GM12878 (cell line): ENCODE measurements around the gene EAF2. TPM values are rescaled to one million over a fixed set of nuclear protein-coding genes. Genes with fewer than 3 reads are reported as not detected.

Experiments used
- ATAC-seq: fragments of 200-7000 bp; cut with Tn5 transposase; 3 replicates; pipeline ENCODE4 v1.9.1; 2020; ENCODE audit warnings: mild to moderate bottlenecking, moderate library complexity
- BruUV-seq: library from RNA; stranded (reverse); fragments of 400-500 nt; replicated peaks from 2 replicates; lab custom pipeline; 2021; lab: Mats Ljungman, UMichigan
- CTCF ChIA-PET: fragments of 300-600 bp; sonication (Branson Sonifier 250); formaldehyde crosslinking; extraction: SDS; loops from one replicate; lab custom pipeline; 2021; ENCODE audit warnings: inconsistent platforms; lab: Yijun Ruan, JAX
- POLR2A ChIA-PET: fragments of 350-600 bp; formaldehyde crosslinking; extraction: SDS; loops from one replicate; lab custom pipeline; 2021; ENCODE audit warnings: inconsistent platforms; lab: Charles Lee
- RAD21 ChIA-PET: fragments of 300-600 bp; sonication (Branson Sonifier 250); formaldehyde crosslinking; loops from one replicate; lab custom pipeline; 2023; ENCODE audit warnings: antibody characterized with exemption; ENCODE audit not compliant: unreplicated experiment; lab: Charles Lee
- SMC1A ChIA-PET: fragments of 300-600 bp; sonication (Branson Sonifier 250); formaldehyde crosslinking; loops from one replicate; lab custom pipeline; 2023; ENCODE audit not compliant: unreplicated experiment, uncharacterized antibody; lab: Charles Lee
- DNase-seq: peaks from one replicate; pipeline ENCODE4 v3.0.0-alpha.2; 2011; ENCODE audit warnings: low read depth, low spot score
- FAIRE-seq: peaks from 3 replicates; lab custom pipeline; 2011; peaks lifted over from hg19 to GRCh38; lab: Jason Lieb, UNC
- H2AFZ ChIP-seq: 2 replicates; pipeline ENCODE4 v1.6.0; 2011; ENCODE audit warnings: low read depth, low read length, control low read depth; ENCODE audit not compliant: control insufficient read depth
- H3K27ac ChIP-seq: 2 replicates; pipeline ENCODE4 v1.5.1; 2011; ENCODE audit warnings: control low read depth; ENCODE audit not compliant: control insufficient read depth, insufficient read depth
- H3K27me3 ChIP-seq, 2 experiments: replicated peaks in 1 of 2; 2 replicates each; pipeline versions ENCODE4 v1.6.0 to v1.6.1; 2011; ENCODE audit warnings: low read length in 1 of 2; ENCODE audit not compliant: control insufficient read depth in 2 of 2, insufficient read depth in 2 of 2
- H3K36me3 ChIP-seq, 2 experiments: 2 replicates each; pipeline ENCODE4 v1.5.1; 2011; ENCODE audit warnings: low read length in 1 of 2; ENCODE audit not compliant: control insufficient read depth in 2 of 2, insufficient read depth in 2 of 2
- H3K4me1 ChIP-seq: 2 replicates; pipeline ENCODE4 v1.6.1; 2011; ENCODE audit warnings: mild to moderate bottlenecking, low read length, moderate library complexity, mixed read lengths; ENCODE audit not compliant: control insufficient read depth, insufficient read depth
- H3K4me2 ChIP-seq: 2 replicates; pipeline ENCODE4 v1.6.0; 2011; ENCODE audit warnings: control low read depth; ENCODE audit not compliant: control insufficient read depth, insufficient read depth
- H3K4me3 ChIP-seq: fragments of 200-600 bp; sonication (generic); 2 replicates; pipeline ENCODE4 v1.5.1; 2016
- H3K79me2 ChIP-seq: 2 replicates; pipeline ENCODE4 v1.6.0; 2011; ENCODE audit warnings: low read length; ENCODE audit not compliant: control insufficient read depth, insufficient read depth
- H3K9ac ChIP-seq: 2 replicates; pipeline ENCODE4 v1.8.0; 2011; ENCODE audit warnings: low read length, control low read depth, mixed read lengths; ENCODE audit not compliant: control insufficient read depth, insufficient read depth
- H3K9me3 ChIP-seq: replicated peaks from 3 replicates; pipeline ENCODE4 v1.5.1; 2011; ENCODE audit warnings: mild to moderate bottlenecking, low read length; ENCODE audit not compliant: control insufficient read depth, insufficient read depth
- H4K20me1 ChIP-seq: 2 replicates; pipeline ENCODE4 v1.6.0; 2011; ENCODE audit not compliant: control insufficient read depth, insufficient read depth
- ASH2L ChIP-seq: fragments of 300-600, 200-600 bp; sonication (generic); IDR thresholded peaks from 2 replicates; pipeline ENCODE4 v1.6.1; 2017; ENCODE audit warnings: low read depth, mild to moderate bottlenecking, borderline replicate concordance
- BRCA1 ChIP-seq: IDR thresholded peaks from 2 replicates; pipeline ENCODE4 v1.6.1; 2011; ENCODE audit warnings: low read depth, low read length, improper control_type of control experiment
- CBX5 ChIP-seq: sonication (generic); IDR thresholded peaks from 2 replicates; pipeline ENCODE4 v1.6.1; 2016; ENCODE audit warnings: low read depth, moderate library complexity, mild to moderate bottlenecking, inconsistent platforms
- ELK1 ChIP-seq: IDR thresholded peaks from 2 replicates; pipeline ENCODE4 v1.6.1; 2012; ENCODE audit warnings: low read depth, low read length, improper control_type of control experiment
- POU2F2 ChIP-seq: IDR thresholded peaks from 3 replicates; pipeline ENCODE4 v1.6.1; 2011; ENCODE audit warnings: low read depth, mild to moderate bottlenecking, low read length, borderline replicate concordance
- SUPT20H ChIP-seq: IDR thresholded peaks from 2 replicates; pipeline ENCODE4 v1.6.1; 2011; ENCODE audit warnings: low read depth, mild to moderate bottlenecking, low read length, moderate library complexity, borderline replicate concordance; ENCODE audit not compliant: control insufficient read depth
- ZNF217 ChIP-seq: fragments of 450-650 bp; IDR thresholded peaks from 2 replicates; pipeline ENCODE4 v1.6.1; 2017; ENCODE audit warnings: antibody characterized with exemption, mild to moderate bottlenecking
- ZZZ3 ChIP-seq: IDR thresholded peaks from 2 replicates; pipeline ENCODE4 v1.6.1; 2011; ENCODE audit warnings: low read depth; ENCODE audit not compliant: control insufficient read depth, insufficient read length
- WGBS: methylation state at CpG from one replicate; pipeline ENCODE4 v1.1.6; 2016; ENCODE audit warnings: low lambda C conversion rate; ENCODE audit not compliant: insufficient replicate concordance, insufficient coverage; ENCODE audit errors: missing lambda C conversion rate; 5-methylcytosine and 5-hydroxymethylcytosine counted together
- in situ Hi-C: fragments of 300-500 bp; cut with MboI; formaldehyde crosslinking; loops from 9 replicates; pipeline ENCODE4 v1.14.3; 2018; ENCODE audit warnings: mixed read lengths
- intact Hi-C: fragments of 100-400 bp; cut with micrococcal nuclease; formaldehyde crosslinking; loops from one replicate; pipeline ENCODE4 v1.14.2; 2022; ENCODE audit not compliant: unreplicated experiment
- polyA plus RNA-seq, 11 experiments: library from polyadenylated mRNA; depleted of rRNA in 4 of 11; unstranded in 6 of 11; stranded (reverse) in 5 of 11; fragments of >200 nt; fragmentation: Nextera tagmentation in 4 of 11; fragmentation: Illumina TruSeq in 1 of 11; extraction: Ambion mirVana in 4 of 11; extraction: Trizol in 1 of 11; gene quantifications; 1 replicate in 1 of 11; 2 replicates in 10 of 11; pipeline versions ENCODE4 v1.2.1 to v1.2.3, GENCODE V29; 2011 to 2016; ENCODE audit warnings: inconsistent platforms in 2 of 11, missing spikeins in 2 of 11, low read depth in 1 of 11
- total RNA-seq, 4 experiments: library from RNA; depleted of rRNA in 3 of 4; stranded (reverse); fragments of >200 nt in 3 of 4; fragmentation: Illumina TruSeq in 1 of 4; extraction: Trizol in 1 of 4; gene quantifications; 2 replicates each; pipeline versions ENCODE4 v1.2.1 to v1.2.3, GENCODE V29; 2013 to 2021
- TF ChIP-seq, protein P1 (sequence below): fragments of 450-650 bp; IDR thresholded peaks from 2 replicates; pipeline ENCODE4 v1.6.1; 2016; ENCODE audit warnings: mild to moderate bottlenecking, moderate library complexity, borderline replicate concordance

Gene EAF2
- total and polyA plus RNA-seq, 10 of the 15 experiments (the other 5 are each of a cell fraction or from before 2014, with no cell fraction given): 47.3 to 193 (median 72.2) TPM

GRCh38 chr3:121818578-121818977 is 16.4 kb upstream of the EAF2 start:
- H3K4me3 ChIP-seq: no peak overlapping the region
- H3K27ac ChIP-seq: no peak overlapping the region
- TF ChIP-seq ELK1 (no peak), BRCA1 (no peak), SUPT20H (no peak)
- no peak overlapping the region for H3K4me2 ChIP-seq
- peaks cover 26% of the 10 kb centered on the region for H3K9me3 ChIP-seq
- WGBS: 100% methylated on average over 2 of the region's 2 CpGs
- intact Hi-C loops (no loop called here), in situ Hi-C loops (no loop called here)
- H2AFZ ChIP-seq: no peak overlapping the region
- no peaks in the 10 kb centered on the region for H3K4me1 ChIP-seq
- SMC1A ChIA-PET: interaction anchor here (0.7 to 1.7 kb wide), 6 partner anchors 10 to 81 kb away, joined by 3 to 14 read pairs (median 4); no protein-coding TSS in a partner anchor
- ATAC-seq (no peak), FAIRE-seq (no peak), DNase-seq (no peak)
- POLR2A ChIA-PET: interaction anchor here (1.7 kb wide), 1 partner anchor 16 kb away, joined by 6 read pairs; the partner anchor contains the start of genes EAF2 and IQCB1
- CTCF ChIA-PET: interaction anchor here (0.8 to 1.5 kb wide), 3 partner anchors 12 to 259 kb away, joined by 3 read pairs; no protein-coding TSS in a partner anchor
- no TSS peak for BruUV-seq
- no peaks in the 10 kb centered on the region for H4K20me1 ChIP-seq
- peaks cover 21% of the 10 kb centered on the region for H3K79me2 ChIP-seq
- peaks cover 4 to 21% of the 10 kb centered on the region in 2 experiments for H3K36me3 ChIP-seq
- no peak overlapping the region for H3K9ac ChIP-seq
- no peaks in the 10 kb centered on the region for H3K27me3 ChIP-seq
- RAD21 ChIA-PET: interaction anchor here (1.3 to 2.0 kb wide), 2 partner anchors 9 to 23 kb away, joined by 5 to 8 read pairs; no protein-coding TSS in a partner anchor

DNA sequence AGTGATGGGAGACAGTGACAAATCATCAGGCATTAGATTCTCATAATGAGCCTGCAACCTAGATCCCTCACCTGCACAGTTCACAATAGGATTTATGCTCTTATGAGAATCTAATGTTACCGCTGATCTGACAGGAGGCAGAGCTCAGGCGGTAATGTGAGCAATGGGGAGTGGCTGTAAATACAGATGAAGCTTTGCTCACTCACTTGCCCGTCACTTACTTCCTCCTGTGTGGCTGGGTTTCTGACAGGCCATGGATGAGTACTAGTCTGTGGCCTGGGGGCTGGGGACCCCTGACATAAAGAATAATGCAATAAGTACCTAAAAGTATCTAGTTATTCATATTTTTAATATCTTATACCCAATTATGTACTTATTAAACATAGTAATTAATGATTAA is 15.8 kb upstream of the EAF2 start:
- 96% methylated on average over 3 of the region's 3 CpGs for WGBS
- CTCF ChIA-PET: interaction anchor here (1.0 kb wide), 1 partner anchor 259 kb away, joined by 3 read pairs; no protein-coding TSS in a partner anchor
- peaks cover 23% of the 10 kb centered on the region for H3K79me2 ChIP-seq
- in situ Hi-C loops (no loop called here), intact Hi-C loops (no loop called here)
- H3K4me2 ChIP-seq: no peak overlapping the region
- H3K4me1 ChIP-seq: no peaks in the 10 kb centered on the region
- no peak overlapping the region for H3K9ac ChIP-seq
- no peak overlapping the region for H2AFZ ChIP-seq
- ATAC-seq (peak; percentile 75), DNase-seq (no peak), FAIRE-seq (no peak)
- H3K27me3 ChIP-seq: no peaks in the 10 kb centered on the region
- peaks cover 32% of the 10 kb centered on the region for H3K9me3 ChIP-seq
- H4K20me1 ChIP-seq: no peaks in the 10 kb centered on the region
- H3K36me3 ChIP-seq: peaks cover 4 to 25% of the 10 kb centered on the region in 2 experiments
- TF ChIP-seq ZZZ3: no peak
- no peak for TF ChIP-seq ASH2L
- no peak for TF ChIP-seq POU2F2
- no peak for TF ChIP-seq ZNF217
- TF ChIP-seq, protein P1, sequence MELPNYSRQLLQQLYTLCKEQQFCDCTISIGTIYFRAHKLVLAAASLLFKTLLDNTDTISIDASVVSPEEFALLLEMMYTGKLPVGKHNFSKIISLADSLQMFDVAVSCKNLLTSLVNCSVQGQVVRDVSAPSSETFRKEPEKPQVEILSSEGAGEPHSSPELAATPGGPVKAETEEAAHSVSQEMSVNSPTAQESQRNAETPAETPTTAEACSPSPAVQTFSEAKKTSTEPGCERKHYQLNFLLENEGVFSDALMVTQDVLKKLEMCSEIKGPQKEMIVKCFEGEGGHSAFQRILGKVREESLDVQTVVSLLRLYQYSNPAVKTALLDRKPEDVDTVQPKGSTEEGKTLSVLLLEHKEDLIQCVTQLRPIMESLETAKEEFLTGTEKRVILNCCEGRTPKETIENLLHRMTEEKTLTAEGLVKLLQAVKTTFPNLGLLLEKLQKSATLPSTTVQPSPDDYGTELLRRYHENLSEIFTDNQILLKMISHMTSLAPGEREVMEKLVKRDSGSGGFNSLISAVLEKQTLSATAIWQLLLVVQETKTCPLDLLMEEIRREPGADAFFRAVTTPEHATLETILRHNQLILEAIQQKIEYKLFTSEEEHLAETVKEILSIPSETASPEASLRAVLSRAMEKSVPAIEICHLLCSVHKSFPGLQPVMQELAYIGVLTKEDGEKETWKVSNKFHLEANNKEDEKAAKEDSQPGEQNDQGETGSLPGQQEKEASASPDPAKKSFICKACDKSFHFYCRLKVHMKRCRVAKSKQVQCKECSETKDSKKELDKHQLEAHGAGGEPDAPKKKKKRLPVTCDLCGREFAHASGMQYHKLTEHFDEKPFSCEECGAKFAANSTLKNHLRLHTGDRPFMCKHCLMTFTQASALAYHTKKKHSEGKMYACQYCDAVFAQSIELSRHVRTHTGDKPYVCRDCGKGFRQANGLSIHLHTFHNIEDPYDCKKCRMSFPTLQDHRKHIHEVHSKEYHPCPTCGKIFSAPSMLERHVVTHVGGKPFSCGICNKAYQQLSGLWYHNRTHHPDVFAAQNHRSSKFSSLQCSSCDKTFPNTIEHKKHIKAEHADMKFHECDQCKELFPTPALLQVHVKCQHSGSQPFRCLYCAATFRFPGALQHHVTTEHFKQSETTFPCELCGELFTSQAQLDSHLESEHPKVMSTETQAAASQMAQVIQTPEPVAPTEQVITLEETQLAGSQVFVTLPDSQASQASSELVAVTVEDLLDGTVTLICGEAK: no peak
- TF ChIP-seq CBX5: no peak
- POLR2A ChIA-PET: interaction anchor here (1.7 kb wide), 1 partner anchor 16 kb away, joined by 6 read pairs; the partner anchor contains the start of genes EAF2 and IQCB1
- H3K27ac ChIP-seq: no peak overlapping the region
- SMC1A ChIA-PET: interaction anchor here (1.0 to 1.7 kb wide), 4 partner anchors 10 to 20 kb away, joined by 3 to 14 read pairs (median 8); no protein-coding TSS in a partner anchor
- no TSS peak for BruUV-seq
- no peak overlapping the region for H3K4me3 ChIP-seq
- RAD21 ChIA-PET: interaction anchor here (1.3 to 2.0 kb wide), 2 partner anchors 9 to 24 kb away, joined by 5 to 8 read pairs; no protein-coding TSS in a partner anchor
